Measurements from ENCODE around the gene PRKACB.

PRKACB gene

GRCh38 chr1:84202126-84202525 is 58.1 kb downstream of the PRKACB start:
- in situ Hi-C loops (cut with MboI; ENCODE audit: low pct_unique_long_range_greater_than_20kb, low sequenced_read_pairs, unreplicated experiment), result no loop called here
- no peak for TF ChIP-seq CTCF (IDR thresholded peaks at IDR 0.05; ENCODE audit: extremely low read depth, insufficient read depth, missing control alignments)
- DNase-seq (ENCODE audit: low spot score), result no peak

GRCh38 chr1:84206375-84206774 is 62.3 kb downstream of the PRKACB start:
- no peak for DNase-seq (ENCODE audit: low spot score)
- TF ChIP-seq CTCF (IDR thresholded peaks at IDR 0.05; ENCODE audit: extremely low read depth, insufficient read depth, missing control alignments), result no peak
- in situ Hi-C loops (cut with MboI; ENCODE audit: low pct_unique_long_range_greater_than_20kb, low sequenced_read_pairs, unreplicated experiment), result no loop called here

- no peak for DNase-seq (ENCODE audit: low spot score)
- TF ChIP-seq CTCF (IDR thresholded peaks at IDR 0.05; ENCODE audit: extremely low read depth, insufficient read depth, missing control alignments), result no peak
- in situ Hi-C loops (cut with MboI; ENCODE audit: low pct_unique_long_range_greater_than_20kb, low sequenced_read_pairs, unreplicated experiment), result no loop called here
Measured at GRCh38 chr1:84208935-84209334, 64.9 kb downstream of the PRKACB start.

- TF ChIP-seq CTCF (IDR thresholded peaks at IDR 0.05; ENCODE audit: extremely low read depth, insufficient read depth, missing control alignments), result no peak
- in situ Hi-C loops (cut with MboI; ENCODE audit: low pct_unique_long_range_greater_than_20kb, low sequenced_read_pairs, unreplicated experiment), result no loop called here
- no peak for DNase-seq (ENCODE audit: low spot score)
Measured at GRCh38 chr1:84214115-84214956, 70.3 kb downstream of the PRKACB start.

GRCh38 chr1:84217239-84217638 is 73.2 kb downstream of the PRKACB start:
- in situ Hi-C loops (cut with MboI; ENCODE audit: low pct_unique_long_range_greater_than_20kb, low sequenced_read_pairs, unreplicated experiment), result no loop called here
- DNase-seq (ENCODE audit: low spot score), result no peak
- TF ChIP-seq CTCF (IDR thresholded peaks at IDR 0.05; ENCODE audit: extremely low read depth, insufficient read depth, missing control alignments), result no peak

GRCh38 chr1:84223751-84224432 is 79.8 kb downstream of the PRKACB start:
- no peak for TF ChIP-seq CTCF (IDR thresholded peaks at IDR 0.05; ENCODE audit: extremely low read depth, insufficient read depth, missing control alignments)
- no peak for DNase-seq (ENCODE audit: low spot score)
- in situ Hi-C loops (cut with MboI; ENCODE audit: low pct_unique_long_range_greater_than_20kb, low sequenced_read_pairs, unreplicated experiment), result no loop called here

Measured in GM13977 (cell line).